ENCODE measurements around the gene PDE6H. TPM values are rescaled to one million over a fixed set of nuclear protein-coding genes. Genes with fewer than 3 reads are reported as not detected.

The PDE6H gene
- total RNA-seq: not detected

GRCh38 chr12:14972816-14973215, at the start of gene PDE6H:
PDE6H (plus strand) TSS chr12:14973042; CDS start chr12:14978013, 4,971 bp downstream.
- no peak for TF ChIP-seq CTCF (IDR thresholded peaks at IDR 0.05)
- TF ChIP-seq POLR2A (IDR thresholded peaks at IDR 0.05): no peak
- H3K27ac ChIP-seq: no peak within 1 kb of the TSS
- no peaks in the 10 kb centered on the region for H3K27me3 ChIP-seq
- no peaks in the 10 kb centered on the region for H3K36me3 ChIP-seq
- no peak within 1 kb of the TSS for H3K4me3 ChIP-seq
- H3K9me3 ChIP-seq: no peaks in the 10 kb centered on the region
- no peak for DNase-seq
- 83 to 92% methylated on average over 2 of the region's 2 CpGs for WGBS, 2 donors
- intact Hi-C loops (cut with DNase I): no loop called here
- H3K4me1 ChIP-seq: no peaks in the 10 kb centered on the region

- no peak overlapping the region for H3K27ac ChIP-seq
- H3K27me3 ChIP-seq: no peaks in the 10 kb centered on the region
- intact Hi-C loops (cut with DNase I): no loop called here
- H3K36me3 ChIP-seq: no peaks in the 10 kb centered on the region
- no peak overlapping the region for H3K4me3 ChIP-seq
- H3K4me1 ChIP-seq: peaks cover 0 to 8% (median 7%) of the 10 kb centered on the region in 3 donors
- H3K9me3 ChIP-seq: no peaks in the 10 kb centered on the region
- no peak for TF ChIP-seq CTCF (IDR thresholded peaks at IDR 0.05)
- DNase-seq: no peak
- WGBS, 2 donors: 89% methylated on average over 2 of the region's 2 CpGs
Measured at GRCh38 chr12:14923944-14924343, 48.9 kb upstream of the PDE6H start.

GRCh38 chr12:14924541-14924940, 48.3 kb upstream of the PDE6H start:
- TF ChIP-seq POLR2A (IDR thresholded peaks at IDR 0.05): no peak
- TF ChIP-seq CTCF (IDR thresholded peaks at IDR 0.05): no peak
- Histone ChIP-seq H3K27me3 (no peaks in the 10 kb centered on the region), H3K36me3 (no peaks in the 10 kb centered on the region), H3K4me1 (peaks cover 5 to 13% (median 9%) of the 10 kb centered on the region in 3 donors), H3K4me3 (no peak overlapping the region), H3K27ac (no peak overlapping the region), H3K9me3 (no peaks in the 10 kb centered on the region)
- WGBS, 2 donors: 83 to 98% methylated on average over 3 of the region's 3 CpGs
- DNase-seq: no peak
- intact Hi-C loops (cut with DNase I): no loop called here

GRCh38 chr12:14927267-14927666, 45.6 kb upstream of the PDE6H start:
- intact Hi-C loops (cut with DNase I): no loop called here
- Histone ChIP-seq H3K9me3 (no peaks in the 10 kb centered on the region), H3K36me3 (no peaks in the 10 kb centered on the region), H3K4me3 (no peak overlapping the region), H3K27me3 (no peaks in the 10 kb centered on the region), H3K4me1 (peaks cover 9 to 27% (median 9%) of the 10 kb centered on the region in 3 donors), H3K27ac (no peak overlapping the region)
- WGBS, 2 donors: 90 to 96% methylated on average over 3 of the region's 3 CpGs
- no peak for DNase-seq
- TF ChIP-seq POLR2A (IDR thresholded peaks at IDR 0.05) (no peak), CTCF (IDR thresholded peaks at IDR 0.05) (no peak)

GRCh38 chr12:14928931-14929330, 43.9 kb upstream of the PDE6H start:
- Histone ChIP-seq H3K27me3 (no peaks in the 10 kb centered on the region), H3K4me1 (peaks cover 9 to 27% (median 9%) of the 10 kb centered on the region in 3 donors), H3K4me3 (peak overlapping the region in 1 of 4 donors; percentile 42), H3K27ac (no peak overlapping the region), H3K9me3 (no peaks in the 10 kb centered on the region), H3K36me3 (no peaks in the 10 kb centered on the region)
- 20 to 29% methylated on average over 4 of the region's 4 CpGs for WGBS, 2 donors
- DNase-seq: no peak
- intact Hi-C loops (cut with DNase I): no loop called here
- TF ChIP-seq POLR2A (IDR thresholded peaks at IDR 0.05): no peak
- TF ChIP-seq CTCF (IDR thresholded peaks at IDR 0.05): no peak
